HG02610 (cell line): ENCODE measurements around the gene RBMS3.
"Not testable (repeated sequence)": the region's sequence is repeated elsewhere in the genome, so short reads cannot be mapped to it uniquely, and the experiment has no call there.

Source experiments
- ATAC-seq: cut with Tn5 transposase; IDR thresholded peaks from one replicate; pipeline ENCODE4 v1.9.1; 2021; ENCODE audit warnings: mild to moderate bottlenecking, moderate library complexity; ENCODE audit not compliant: unreplicated experiment

RBMS3 gene

GRCh38 chr3:29972320-29972993 lies 691.6 kb downstream of the RBMS3 start:
- no peak for ATAC-seq

GRCh38 chr3:29973763-29974162 lies 692.9 kb downstream of the RBMS3 start:
- ATAC-seq = no peak

GRCh38 chr3:29976871-29977270 lies 696.0 kb downstream of the RBMS3 start:
- ATAC-seq = no peak

- no peak for ATAC-seq
Measured at GRCh38 chr3:29977360-29977759, 696.5 kb downstream of the RBMS3 start.

GRCh38 chr3:29978036-29978435 lies 697.2 kb downstream of the RBMS3 start:
- no peak for ATAC-seq

GRCh38 chr3:29991198-29991597 lies 710.3 kb downstream of the RBMS3 start:
- ATAC-seq = no peak

- no peak for ATAC-seq
Measured at GRCh38 chr3:30002797-30003196, 721.9 kb downstream of the RBMS3 start.

GRCh38 chr3:30003741-30004140 lies 722.9 kb downstream of the RBMS3 start:
- no peak for ATAC-seq

GRCh38 chr3:30004481-30004880 lies 723.6 kb downstream of the RBMS3 start:
- ATAC-seq = no peak

GRCh38 chr3:30006111-30006510 lies 725.2 kb downstream of the RBMS3 start:
- ATAC-seq = no peak

- no peak for ATAC-seq
Measured at GRCh38 chr3:30007668-30008067, 726.8 kb downstream of the RBMS3 start.

GRCh38 chr3:30011237-30011803 lies 730.4 kb downstream of the RBMS3 start:
- ATAC-seq = no peak

- ATAC-seq = no peak
Measured at GRCh38 chr3:30012941-30013543, 732.2 kb downstream of the RBMS3 start.

GRCh38 chr3:30017901-30018300 lies 737.0 kb downstream of the RBMS3 start:
- ATAC-seq = no peak

- no peak for ATAC-seq
Measured at GRCh38 chr3:30020380-30020779, 739.5 kb downstream of the RBMS3 start.

GRCh38 chr3:30024466-30024865 lies 743.6 kb downstream of the RBMS3 start:
- ATAC-seq = no peak

- no peak for ATAC-seq
Measured at GRCh38 chr3:30026851-30027250, 746.0 kb downstream of the RBMS3 start.

- no peak for ATAC-seq
Measured at GRCh38 chr3:30034246-30034991, 753.5 kb downstream of the RBMS3 start.

GRCh38 chr3:30035935-30036567 lies 755.2 kb downstream of the RBMS3 start:
- no peak for ATAC-seq

- ATAC-seq = no peak
Measured at GRCh38 chr3:30040126-30040525, 759.3 kb downstream of the RBMS3 start.

- ATAC-seq = not testable (repeated sequence)
Measured at GRCh38 chr3:30041481-30041880, 760.6 kb downstream of the RBMS3 start.
